DND-41 (cell line): ENCODE measurements around the gene RRAS.

Experiments used
- CTCF ChIP-seq: IDR thresholded peaks from 2 replicates; pipeline ENCODE4 v1.5.1; 2012; ENCODE audit warnings: borderline replicate concordance, low read length, moderate library complexity, mild to moderate bottlenecking; ENCODE audit not compliant: poor library complexity, severe bottlenecking; ENCODE audit errors: extremely low read depth
- EZH2 ChIP-seq: IDR thresholded peaks from 3 replicates; pipeline ENCODE4 v1.6.1; 2012; ENCODE audit warnings: borderline replicate concordance, low read depth, mild to moderate bottlenecking, moderate library complexity, low read length, inconsistent platforms; ENCODE audit not compliant: severe bottlenecking

- TF ChIP-seq EZH2: no peak
- TF ChIP-seq CTCF: no peak
Measured at GRCh38 chr19:49652551-49653465, 12.9 kb upstream of the RRAS start.
